K562 (cell line): ENCODE measurements around the gene ZBTB42. TPM values are rescaled to one million over a fixed set of nuclear protein-coding genes. Genes with fewer than 3 reads are reported as not detected.
A peak's percentile ranks its signal among the peaks of the same experiment; 100 is the strongest.

ENCODE experiments used
- CHD1 ChIP-seq: fragments of 200-600 bp; sonication (generic); IDR thresholded peaks from one replicate; pipeline ENCODE4 v1.6.1; 2012; ENCODE audit warnings: mild to moderate bottlenecking, moderate library complexity, low read length, inconsistent platforms
- CREB1 ChIP-seq, 2 experiments: sonication (generic) in 1 of 2; formaldehyde crosslinking in 1 of 2; IDR thresholded peaks; 2 replicates each; pipeline versions ENCODE4 v1.6.1 to v1.8.0; 2012 to 2022; ENCODE audit warnings: inconsistent platforms in 1 of 2, mild to moderate bottlenecking in 1 of 2, missing genetic modification reagents in 1 of 2, moderate library complexity in 1 of 2
- E2F3 ChIP-seq: fragments of 250-450 bp; sonication (Bioruptor Pico); IDR thresholded peaks from 2 replicates; pipeline ENCODE4 v1.4.0; 2020; ENCODE audit warnings: mild to moderate bottlenecking
- FOXA3 ChIP-seq, 2 experiments: fragments of 450-650 bp in 1 of 2; sonication (generic) in 1 of 2; formaldehyde crosslinking; IDR thresholded peaks in 1 of 2; conservative IDR thresholded peaks in 1 of 2; 2 replicates each; pipeline versions ENCODE4 v1.4.0 to v1.8.0; 2020 to 2022; ENCODE audit warnings: mild to moderate bottlenecking in 2 of 2, missing genetic modification reagents in 1 of 2
- GTF2A2 ChIP-seq: IDR thresholded peaks from 2 replicates; pipeline ENCODE4 v1.6.1; 2016; ENCODE audit warnings: mild to moderate bottlenecking, missing genetic modification characterization, missing compliant biosample characterization
- MAFF ChIP-seq: IDR thresholded peaks from 2 replicates; pipeline ENCODE4 v1.6.1; 2012; ENCODE audit warnings: low read length, improper control_type of control experiment
- MEIS2 ChIP-seq: fragments of 450-650 bp; IDR thresholded peaks from 2 replicates; pipeline ENCODE4 v1.6.1; 2014; ENCODE audit warnings: mild to moderate bottlenecking; ENCODE audit not compliant: partially characterized antibody
- SAFB2 ChIP-seq: fragments of 200-400 bp; formaldehyde crosslinking; IDR thresholded peaks from 2 replicates; pipeline ENCODE4 v1.6.1; 2018; ENCODE audit warnings: borderline replicate concordance, low read length, low read depth, moderate library complexity; ENCODE audit not compliant: severe bottlenecking
- SREBF2 ChIP-seq: sonication (generic); formaldehyde crosslinking; IDR thresholded peaks from 2 replicates; pipeline ENCODE4 v1.4.0; 2020; ENCODE audit warnings: mild to moderate bottlenecking, missing genetic modification reagents
- TEAD1 ChIP-seq, 2 experiments: fragments of 450-650 bp in 1 of 2; sonication (generic) in 1 of 2; formaldehyde crosslinking; IDR thresholded peaks; 2 replicates each; pipeline versions ENCODE4 v1.4.0 to v1.8.0; 2020 to 2022; ENCODE audit warnings: mild to moderate bottlenecking in 2 of 2, missing genetic modification reagents in 1 of 2
- ZBTB1 ChIP-seq: sonication (generic); formaldehyde crosslinking; IDR thresholded peaks from 2 replicates; pipeline ENCODE4 v1.8.1; 2023; ENCODE audit warnings: missing genetic modification reagents, low read depth, mild to moderate bottlenecking, borderline replicate concordance
- ZBTB17 ChIP-seq: fragments of 450-650 bp; formaldehyde crosslinking; IDR thresholded peaks from 2 replicates; pipeline ENCODE4 v1.4.0; 2020; ENCODE audit warnings: mild to moderate bottlenecking
- ZFP1 ChIP-seq: fragments of 450-650 bp; formaldehyde crosslinking; IDR thresholded peaks from 2 replicates; pipeline ENCODE4 v1.4.0; 2020; ENCODE audit warnings: mild to moderate bottlenecking, mixed read lengths
- ZKSCAN8 ChIP-seq: fragments of 200-800 bp; sonication (Bioruptor generic); IDR thresholded peaks from 2 replicates; pipeline ENCODE4 v1.6.1; 2016; ENCODE audit warnings: missing genetic modification characterization, missing compliant biosample characterization
- ZNF124 ChIP-seq: sonication (generic); formaldehyde crosslinking; IDR thresholded peaks from 2 replicates; pipeline ENCODE4 v1.8.1; 2022; ENCODE audit warnings: missing genetic modification reagents
- ZNF431 ChIP-seq: sonication (generic); formaldehyde crosslinking; IDR thresholded peaks from 2 replicates; pipeline ENCODE4 v1.8.0; 2022; ENCODE audit warnings: mild to moderate bottlenecking, missing genetic modification reagents
- ZNF696 ChIP-seq: fragments of 250-450 bp; sonication (Bioruptor Pico); conservative IDR thresholded peaks from 2 replicates; pipeline ENCODE4 v1.4.0; 2020; ENCODE audit warnings: mild to moderate bottlenecking, moderate library complexity
- polyA plus RNA-seq, 8 experiments: library from polyadenylated mRNA; depleted of rRNA in 4 of 8; stranded (reverse) in 5 of 8; unstranded in 3 of 8; fragments of >200 nt; fragmentation: Nextera tagmentation in 2 of 8; fragmentation: Illumina TruSeq in 1 of 8; extraction: Ambion mirVana in 2 of 8; extraction: Trizol in 1 of 8; gene quantifications; 2 replicates each; pipeline versions ENCODE4 v1.2.1 to v1.2.3, GENCODE V29; 2011 to 2014; ENCODE audit warnings: inconsistent platforms in 1 of 8, missing spikeins in 1 of 8
- total RNA-seq, 7 experiments: library from RNA; depleted of rRNA in 6 of 7; stranded (reverse); fragments of >200 nt in 6 of 7; fragmentation: Illumina TruSeq in 2 of 7; extraction: Trizol in 2 of 7; gene quantifications; 2 replicates each; pipeline versions ENCODE4 v1.2.1 to v1.2.3, GENCODE V29; 2011 to 2021; ENCODE audit warnings: low replicate concordance in 1 of 7
- TF ChIP-seq, protein P1 (sequence below): fragments of 450-650 bp; formaldehyde crosslinking; IDR thresholded peaks from 2 replicates; pipeline ENCODE4 v1.4.0; 2020; ENCODE audit warnings: mild to moderate bottlenecking, mixed read lengths
- TF ChIP-seq, protein P2 (sequence below): IDR thresholded peaks from 2 replicates; pipeline ENCODE4 v1.6.1; 2016; ENCODE audit warnings: missing genetic modification characterization, missing compliant biosample characterization
- TF ChIP-seq, protein P3 (sequence below): fragments of 450-650 bp; formaldehyde crosslinking; IDR thresholded peaks from 2 replicates; pipeline ENCODE4 v1.4.0; 2020; ENCODE audit warnings: mild to moderate bottlenecking, moderate library complexity
- TF ChIP-seq, protein P4 (sequence below): fragments of 250-450 bp; sonication (Bioruptor Pico); IDR thresholded peaks from 2 replicates; pipeline ENCODE4 v1.8.0; 2021; ENCODE audit warnings: moderate library complexity, mild to moderate bottlenecking, inconsistent platforms

ZBTB42 gene
- total and polyA plus RNA-seq, 9 of the 15 experiments (the other 6 are each of a cell fraction or from before 2014, with no cell fraction given), result 0.03 to 8.5 (median 2.4) TPM

DNA sequence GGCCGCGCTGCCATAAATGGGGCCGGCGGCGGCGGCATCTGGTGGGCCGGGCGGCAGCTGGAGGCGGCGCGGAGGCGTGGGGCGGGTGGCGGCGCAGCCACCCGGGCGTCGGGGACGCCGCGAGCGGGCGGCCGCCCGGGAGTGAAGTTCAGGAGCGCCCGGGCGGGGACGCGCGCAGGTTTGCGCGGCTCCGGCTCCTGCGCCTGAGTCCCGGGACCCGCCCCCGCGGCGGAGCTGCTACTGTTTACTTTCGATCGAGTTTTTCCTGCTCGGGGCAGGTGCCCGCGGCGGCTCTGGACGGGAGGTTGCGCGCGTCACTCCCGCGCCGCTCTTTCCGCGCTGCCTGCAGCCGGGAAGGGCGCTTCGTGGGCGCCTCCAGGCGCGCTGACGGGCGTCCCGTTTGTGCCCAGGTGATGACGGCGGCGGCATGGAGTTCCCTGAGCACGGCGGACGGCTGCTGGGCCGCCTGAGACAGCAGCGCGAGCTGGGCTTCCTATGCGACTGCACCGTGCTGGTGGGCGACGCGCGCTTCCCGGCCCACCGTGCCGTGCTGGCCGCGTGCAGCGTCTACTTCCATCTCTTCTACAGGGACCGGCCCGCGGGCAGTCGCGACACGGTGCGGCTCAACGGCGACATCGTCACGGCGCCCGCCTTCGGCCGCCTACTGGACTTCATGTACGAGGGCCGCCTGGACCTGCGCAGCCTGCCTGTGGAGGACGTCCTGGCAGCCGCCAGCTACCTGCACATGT, at the start of gene ZBTB42 (continued):
- TF ChIP-seq, protein P1, sequence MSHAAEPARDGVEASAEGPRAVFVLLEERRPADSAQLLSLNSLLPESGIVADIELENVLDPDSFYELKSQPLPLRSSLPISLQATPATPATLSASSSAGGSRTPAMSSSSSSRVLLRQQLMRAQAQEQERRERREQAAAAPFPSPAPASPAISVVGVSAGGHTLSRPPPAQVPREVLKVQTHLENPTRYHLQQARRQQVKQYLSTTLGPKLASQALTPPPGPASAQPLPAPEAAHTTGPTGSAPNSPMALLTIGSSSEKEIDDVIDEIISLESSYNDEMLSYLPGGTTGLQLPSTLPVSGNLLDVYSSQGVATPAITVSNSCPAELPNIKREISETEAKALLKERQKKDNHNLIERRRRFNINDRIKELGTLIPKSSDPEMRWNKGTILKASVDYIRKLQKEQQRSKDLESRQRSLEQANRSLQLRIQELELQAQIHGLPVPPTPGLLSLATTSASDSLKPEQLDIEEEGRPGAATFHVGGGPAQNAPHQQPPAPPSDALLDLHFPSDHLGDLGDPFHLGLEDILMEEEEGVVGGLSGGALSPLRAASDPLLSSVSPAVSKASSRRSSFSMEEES (CRISPR knock-in tag), result no peak
- TF ChIP-seq ZNF124 (CRISPR knock-in tag) (no peak), CHD1 (peak; percentile 52), SREBF2 (CRISPR knock-in tag) (no peak), ZBTB17 (CRISPR knock-in tag) (no peak; the same call in 1 of the 2 replicates), ZBTB1 (CRISPR knock-in tag) (no peak), MEIS2 (peak; percentile 4), GTF2A2 (tag) (no peak), ZFP1 (CRISPR knock-in tag) (no peak), E2F3 (CRISPR knock-in tag) (no peak), SAFB2 (no peak), FOXA3 (CRISPR knock-in tag; conservative IDR thresholded peaks at IDR 0.05 in 1 of 2, IDR thresholded peaks at IDR 0.05 in 1 of 2) (no peak), ZNF431 (no peak), ZNF696 (CRISPR knock-in tag) (no peak), MAFF (no peak), ZKSCAN8 (CRISPR knock-in tag) (no peak), CREB1 (IDR thresholded peaks at IDR 0.05) (no peak), CREB1 (CRISPR knock-in tag; IDR thresholded peaks at IDR 0.05) (peak; percentile 67; the same call in 1 of the 2 replicates), TEAD1 (CRISPR knock-in tag; IDR thresholded peaks at IDR 0.05) (0 out of 4 replicates have a peak, but pooled peaks of 1 of the 2 experiments have one; percentile 43)
- TF ChIP-seq, protein P2, sequence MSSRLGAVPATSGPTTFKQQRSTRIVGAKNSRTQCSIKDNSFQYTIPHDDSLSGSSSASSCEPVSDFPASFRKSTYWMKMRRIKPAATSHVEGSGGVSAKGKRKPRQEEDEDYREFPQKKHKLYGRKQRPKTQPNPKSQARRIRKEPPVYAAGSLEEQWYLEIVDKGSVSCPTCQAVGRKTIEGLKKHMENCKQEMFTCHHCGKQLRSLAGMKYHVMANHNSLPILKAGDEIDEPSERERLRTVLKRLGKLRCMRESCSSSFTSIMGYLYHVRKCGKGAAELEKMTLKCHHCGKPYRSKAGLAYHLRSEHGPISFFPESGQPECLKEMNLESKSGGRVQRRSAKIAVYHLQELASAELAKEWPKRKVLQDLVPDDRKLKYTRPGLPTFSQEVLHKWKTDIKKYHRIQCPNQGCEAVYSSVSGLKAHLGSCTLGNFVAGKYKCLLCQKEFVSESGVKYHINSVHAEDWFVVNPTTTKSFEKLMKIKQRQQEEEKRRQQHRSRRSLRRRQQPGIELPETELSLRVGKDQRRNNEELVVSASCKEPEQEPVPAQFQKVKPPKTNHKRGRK (tag), result no peak
- TF ChIP-seq, protein P3, sequence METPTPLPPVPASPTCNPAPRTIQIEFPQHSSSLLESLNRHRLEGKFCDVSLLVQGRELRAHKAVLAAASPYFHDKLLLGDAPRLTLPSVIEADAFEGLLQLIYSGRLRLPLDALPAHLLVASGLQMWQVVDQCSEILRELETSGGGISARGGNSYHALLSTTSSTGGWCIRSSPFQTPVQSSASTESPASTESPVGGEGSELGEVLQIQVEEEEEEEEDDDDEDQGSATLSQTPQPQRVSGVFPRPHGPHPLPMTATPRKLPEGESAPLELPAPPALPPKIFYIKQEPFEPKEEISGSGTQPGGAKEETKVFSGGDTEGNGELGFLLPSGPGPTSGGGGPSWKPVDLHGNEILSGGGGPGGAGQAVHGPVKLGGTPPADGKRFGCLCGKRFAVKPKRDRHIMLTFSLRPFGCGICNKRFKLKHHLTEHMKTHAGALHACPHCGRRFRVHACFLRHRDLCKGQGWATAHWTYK (CRISPR knock-in tag), result no peak
- TF ChIP-seq, protein P4, sequence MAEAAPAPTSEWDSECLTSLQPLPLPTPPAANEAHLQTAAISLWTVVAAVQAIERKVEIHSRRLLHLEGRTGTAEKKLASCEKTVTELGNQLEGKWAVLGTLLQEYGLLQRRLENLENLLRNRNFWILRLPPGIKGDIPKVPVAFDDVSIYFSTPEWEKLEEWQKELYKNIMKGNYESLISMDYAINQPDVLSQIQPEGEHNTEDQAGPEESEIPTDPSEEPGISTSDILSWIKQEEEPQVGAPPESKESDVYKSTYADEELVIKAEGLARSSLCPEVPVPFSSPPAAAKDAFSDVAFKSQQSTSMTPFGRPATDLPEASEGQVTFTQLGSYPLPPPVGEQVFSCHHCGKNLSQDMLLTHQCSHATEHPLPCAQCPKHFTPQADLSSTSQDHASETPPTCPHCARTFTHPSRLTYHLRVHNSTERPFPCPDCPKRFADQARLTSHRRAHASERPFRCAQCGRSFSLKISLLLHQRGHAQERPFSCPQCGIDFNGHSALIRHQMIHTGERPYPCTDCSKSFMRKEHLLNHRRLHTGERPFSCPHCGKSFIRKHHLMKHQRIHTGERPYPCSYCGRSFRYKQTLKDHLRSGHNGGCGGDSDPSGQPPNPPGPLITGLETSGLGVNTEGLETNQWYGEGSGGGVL (CRISPR knock-in tag), result no peak
